Testis (tissue), 2 donors: ENCODE measurements around the gene FAM163B.

Source experiments
- CTCF ChIP-seq, 3 experiments: fragments of 450-650 bp in 2 of 3; fragments of 200-600 bp in 1 of 3; sonication (generic) in 1 of 3; IDR thresholded peaks; one replicate each; pipeline ENCODE4 v1.5.1; 2016 to 2019; ENCODE audit warnings: antibody characterized with exemption in 3 of 3, mild to moderate bottlenecking in 2 of 3, moderate library complexity in 1 of 3
- POLR2A ChIP-seq: fragments of 450-650 bp; IDR thresholded peaks from one replicate; pipeline ENCODE4 v1.6.1; 2017; ENCODE audit warnings: antibody characterized with exemption, mild to moderate bottlenecking, moderate library complexity

- TF ChIP-seq CTCF (IDR thresholded peaks at IDR 0.05) (no peak), POLR2A (no peak)
Observed at GRCh38 chr9:133585481-133586351, 23.5 kb downstream of the FAM163B start.
